Tibial nerve (tissue), 3 donors: ENCODE data around the gene TMCO4.

Experiments used
- POLR2A ChIP-seq, 2 donors: fragments of 450-650 bp; IDR thresholded peaks; one replicate each; pipeline ENCODE4 v1.6.1; 2017; ENCODE audit warnings: antibody characterized with exemption in 2 of 2, mild to moderate bottlenecking in 2 of 2, moderate library complexity in 2 of 2
- TF ChIP-seq, protein P1 (sequence below), 5 experiments: fragments of 200-600 bp in 3 of 5; fragments of 450-650 bp in 2 of 5; sonication (generic) in 3 of 5; IDR thresholded peaks; one replicate each; pipeline ENCODE4 v1.5.1; 2016 to 2019; ENCODE audit warnings: antibody characterized with exemption in 5 of 5, mild to moderate bottlenecking in 3 of 5, moderate library complexity in 2 of 5

DNA sequence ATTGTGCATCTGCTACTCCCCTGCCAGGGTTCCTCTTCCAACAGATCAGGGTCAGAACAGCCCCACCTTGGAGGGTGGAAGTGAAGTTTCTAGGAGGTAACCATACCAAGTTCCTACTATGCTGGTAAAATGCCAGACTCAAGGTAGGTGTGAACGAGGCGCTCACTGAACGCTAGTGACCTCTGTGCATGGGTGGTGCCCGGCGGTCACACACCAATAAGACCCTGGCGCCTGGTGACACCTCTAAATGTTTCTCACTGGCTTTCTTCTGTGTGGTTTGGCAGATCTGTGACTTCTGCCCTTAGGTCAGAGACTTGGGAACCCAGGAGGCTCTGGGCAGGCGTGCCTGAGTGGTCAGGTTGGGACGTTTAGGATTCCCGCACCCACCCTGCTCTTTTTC is 55.9 kb downstream of the TMCO4 start:
- TF ChIP-seq, protein P1, sequence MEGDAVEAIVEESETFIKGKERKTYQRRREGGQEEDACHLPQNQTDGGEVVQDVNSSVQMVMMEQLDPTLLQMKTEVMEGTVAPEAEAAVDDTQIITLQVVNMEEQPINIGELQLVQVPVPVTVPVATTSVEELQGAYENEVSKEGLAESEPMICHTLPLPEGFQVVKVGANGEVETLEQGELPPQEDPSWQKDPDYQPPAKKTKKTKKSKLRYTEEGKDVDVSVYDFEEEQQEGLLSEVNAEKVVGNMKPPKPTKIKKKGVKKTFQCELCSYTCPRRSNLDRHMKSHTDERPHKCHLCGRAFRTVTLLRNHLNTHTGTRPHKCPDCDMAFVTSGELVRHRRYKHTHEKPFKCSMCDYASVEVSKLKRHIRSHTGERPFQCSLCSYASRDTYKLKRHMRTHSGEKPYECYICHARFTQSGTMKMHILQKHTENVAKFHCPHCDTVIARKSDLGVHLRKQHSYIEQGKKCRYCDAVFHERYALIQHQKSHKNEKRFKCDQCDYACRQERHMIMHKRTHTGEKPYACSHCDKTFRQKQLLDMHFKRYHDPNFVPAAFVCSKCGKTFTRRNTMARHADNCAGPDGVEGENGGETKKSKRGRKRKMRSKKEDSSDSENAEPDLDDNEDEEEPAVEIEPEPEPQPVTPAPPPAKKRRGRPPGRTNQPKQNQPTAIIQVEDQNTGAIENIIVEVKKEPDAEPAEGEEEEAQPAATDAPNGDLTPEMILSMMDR (IDR thresholded peaks at IDR 0.05): no peak
- no peak for TF ChIP-seq POLR2A (IDR thresholded peaks at IDR 0.05)
